ENCODE measurements around the gene TMEM132A. TPM values are rescaled to one million over a fixed set of nuclear protein-coding genes. Genes with fewer than 3 reads are reported as not detected.

TMEM132A gene
- total and polyA plus RNA-seq, 10 donors = 5.6 to 15.6 (median 10.5) TPM

GRCh38 chr11:60897496-60897895, 26.8 kb upstream of the TMEM132A start:
- no peak for DNase-seq
- TF ChIP-seq CTCF (IDR thresholded peaks at IDR 0.05 in 8 of 11, conservative IDR thresholded peaks at IDR 0.05 in 3 of 11) (no peak), POLR2A (IDR thresholded peaks at IDR 0.05) (no peak), POLR2AphosphoS5 (IDR thresholded peaks at IDR 0.05) (no peak)
- Histone ChIP-seq H3K27ac (no peak overlapping the region), H3K4me1 (peaks cover 0 to 9% (median 4%) of the 10 kb centered on the region in 6 donors), H3K36me3 (peaks cover 9 to 100% (median 99%) of the 10 kb centered on the region in 6 donors), H3K27me3 (replicated peaks in 1 of 7) (no peaks in the 10 kb centered on the region), H3K9me3 (no peaks in the 10 kb centered on the region), H3K4me3 (no peak overlapping the region)
- WGBS, 5 donors = 91 to 96% (median 94%) methylated on average over 4 of the region's 4 CpGs
- intact Hi-C loops (cut with DNase I; ENCODE audit: low total_unique reads) = no loop called here

DNA sequence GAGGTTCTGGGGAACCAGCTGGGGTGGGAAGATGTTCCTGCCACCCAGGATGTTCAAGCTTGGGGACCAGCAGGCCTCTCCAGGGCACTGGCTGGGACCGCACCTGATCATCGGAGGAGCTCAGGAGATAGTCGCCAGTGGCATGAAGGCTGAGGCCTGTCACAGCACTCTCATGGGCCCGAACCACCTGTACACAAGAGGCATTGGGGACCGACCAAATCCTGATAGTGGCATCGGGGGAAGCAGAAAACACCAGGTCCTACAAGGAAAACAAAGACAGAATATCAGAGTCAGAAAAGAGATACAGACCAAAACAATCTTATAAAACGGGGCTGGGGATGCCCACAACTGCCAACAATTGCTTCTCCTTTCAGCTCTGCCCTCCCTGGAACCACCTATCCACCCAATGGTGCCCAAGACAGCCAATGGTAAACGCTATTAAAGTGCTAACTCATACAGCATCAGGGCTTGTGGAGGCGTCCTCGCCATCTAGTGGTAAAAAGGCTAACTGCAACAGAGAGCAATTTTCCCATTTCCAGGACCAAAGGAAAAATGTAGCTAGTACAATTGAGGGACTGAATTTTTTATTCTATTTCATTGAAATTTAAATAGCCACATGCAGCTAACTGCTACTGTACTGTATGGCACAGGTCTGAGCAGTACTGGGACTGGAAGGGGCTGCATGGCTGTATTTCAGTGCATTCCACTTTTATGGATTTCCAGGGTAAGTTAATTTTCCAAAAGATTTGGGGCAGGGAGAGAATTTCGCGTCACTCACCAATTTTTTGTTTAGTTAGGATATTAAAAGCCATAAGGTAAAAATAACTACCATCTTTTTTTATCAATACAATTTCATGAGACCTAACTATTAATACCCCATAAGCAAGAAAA, 25.0 kb upstream of the TMEM132A start:
- Histone ChIP-seq H3K27ac (peak overlapping the region in 1 of 8 donors; percentile 40), H3K27me3 (replicated peaks in 1 of 7) (no peaks in the 10 kb centered on the region), H3K36me3 (peaks cover 9 to 97% (median 92%) of the 10 kb centered on the region in 6 donors), H3K9me3 (no peaks in the 10 kb centered on the region), H3K4me3 (no peak overlapping the region), H3K4me1 (peaks cover 2 to 22% (median 12%) of the 10 kb centered on the region in 6 donors)
- intact Hi-C loops (cut with DNase I; ENCODE audit: low total_unique reads) = no loop called here
- DNase-seq = no peak
- TF ChIP-seq POLR2AphosphoS5 (IDR thresholded peaks at IDR 0.05) (no peak), CTCF (IDR thresholded peaks at IDR 0.05 in 8 of 11, conservative IDR thresholded peaks at IDR 0.05 in 3 of 11) (peak; percentile 68 to 96 (median 88)), POLR2A (IDR thresholded peaks at IDR 0.05) (no peak)
- WGBS, 5 donors = 58 to 63% (median 60%) methylated on average over 12 of the region's 12 CpGs

DNA sequence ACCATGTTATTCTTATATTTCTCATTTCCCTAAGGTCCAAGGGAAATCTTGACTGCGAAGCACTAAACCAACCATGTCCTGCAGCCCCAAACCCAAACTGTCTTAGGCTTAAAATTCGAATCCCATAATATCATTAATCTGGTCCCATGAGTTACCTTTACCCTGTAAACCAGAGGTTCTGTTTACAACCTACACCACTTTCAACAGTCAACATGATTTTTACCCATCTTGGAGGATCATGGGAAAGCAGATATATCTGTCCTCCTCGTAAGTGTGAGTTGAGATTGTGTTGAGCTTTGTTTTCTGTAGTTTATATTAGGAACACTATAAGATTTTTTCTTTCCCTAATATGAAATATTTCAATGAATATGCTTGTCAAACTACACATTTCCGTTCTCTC, 24.3 kb upstream of the TMEM132A start:
- TF ChIP-seq POLR2A (IDR thresholded peaks at IDR 0.05) = no peak
- no peak for TF ChIP-seq CTCF (IDR thresholded peaks at IDR 0.05 in 8 of 11, conservative IDR thresholded peaks at IDR 0.05 in 3 of 11)
- no peak for TF ChIP-seq POLR2AphosphoS5 (IDR thresholded peaks at IDR 0.05)
- H3K9me3 ChIP-seq = no peaks in the 10 kb centered on the region
- no peaks in the 10 kb centered on the region for H3K27me3 ChIP-seq (replicated peaks in 1 of 7)
- H3K36me3 ChIP-seq = peaks cover 9 to 90% (median 86%) of the 10 kb centered on the region in 6 donors
- peak overlapping the region in 1 of 8 donors; percentile 40 for H3K27ac ChIP-seq
- no peak for DNase-seq
- H3K4me3 ChIP-seq = no peak overlapping the region
- 63 to 82% (median 76%) methylated on average over 4 of the region's 4 CpGs for WGBS, 5 donors
- intact Hi-C loops (cut with DNase I; ENCODE audit: low total_unique reads) = loop anchor here (5.0 kb wide), 1 partner anchor 58 kb away; the partner anchor contains the start of gene CCDC86
- H3K4me1 ChIP-seq = peaks cover 9 to 29% (median 19%) of the 10 kb centered on the region in 6 donors

Measured in spleen (tissue), 11 donors.